OCI-LY3 (cell line): ENCODE results near the gene CCDC102B.

ENCODE experiments used
- H2AFZ ChIP-seq: fragments of 200-600, 300-600 bp; shearing (Covaris generic); 2 replicates; pipeline ENCODE4 v1.6.0; 2014; ENCODE audit warnings: antibody characterized with exemption, low read depth, low read length
- H3K27ac ChIP-seq: fragments of 200-600, 300-600 bp; sonication (generic); 2 replicates; pipeline ENCODE4 v1.5.1; 2014; ENCODE audit warnings: mild to moderate bottlenecking, low read length, moderate library complexity, mixed read lengths
- H3K27me3 ChIP-seq: fragments of 200-600, 300-600 bp; sonication (generic); 2 replicates; pipeline ENCODE4 v1.6.1; 2014; ENCODE audit warnings: low read depth, low read length, mixed read lengths
- H3K36me3 ChIP-seq: fragments of 200-600, 300-600 bp; sonication (generic); replicated peaks from 2 replicates; pipeline ENCODE3; 2014; ENCODE audit warnings: low read depth, low read length, mixed read lengths
- H3K4me1 ChIP-seq: fragments of 300-600, 200-600 bp; sonication (generic); 2 replicates; pipeline ENCODE4 v1.6.1; 2014; ENCODE audit warnings: low read length, mixed read lengths
- H3K4me2 ChIP-seq: fragments of 200-600, 300-600 bp; sonication (generic); 2 replicates; pipeline ENCODE4 v1.6.1; 2014; ENCODE audit warnings: low read length, mixed read lengths
- H3K4me3 ChIP-seq: fragments of 300-600, 200-600 bp; sonication (generic); 2 replicates; pipeline ENCODE4 v1.5.1; 2014; ENCODE audit warnings: antibody characterized with exemption, mild to moderate bottlenecking, low read length, moderate library complexity
- H3K79me2 ChIP-seq: fragments of 300-600, 200-600 bp; shearing (Covaris generic); 2 replicates; pipeline ENCODE4 v1.6.1; 2014; ENCODE audit warnings: mild to moderate bottlenecking, low read length, mixed read lengths
- H3K9ac ChIP-seq: fragments of 300-600, 200-600 bp; shearing (Covaris generic); 2 replicates; pipeline ENCODE4 v1.6.0; 2014; ENCODE audit warnings: mild to moderate bottlenecking, low read length, moderate library complexity
- H3K9me3 ChIP-seq: fragments of 200-600, 300-600 bp; shearing (Covaris generic); 2 replicates; pipeline ENCODE4 v1.6.1; 2014; ENCODE audit warnings: low read length, mixed read lengths; ENCODE audit not compliant: insufficient read depth
- H4K20me1 ChIP-seq: fragments of 200-600, 300-600 bp; sonication (generic); 2 replicates; pipeline ENCODE4 v1.6.1; 2016; ENCODE audit warnings: low read length, mixed read lengths; ENCODE audit not compliant: insufficient read depth
- CTCF ChIP-seq: fragments of 200-600, 300-600 bp; sonication (generic); IDR thresholded peaks from 2 replicates; pipeline ENCODE4 v1.5.1; 2014; ENCODE audit warnings: antibody characterized with exemption, low read length, low read depth
- EZH2phosphoT487 ChIP-seq: fragments of 200-600 bp; shearing (Covaris generic); IDR thresholded peaks from 2 replicates; pipeline ENCODE4 v1.6.1; 2018; ENCODE audit warnings: antibody characterized with exemption, mixed run types, low read depth

The CCDC102B gene

GRCh38 chr18:68796936-68797690 lies 767 bp upstream of the CCDC102B start:
- no peak overlapping the region for H3K4me2 ChIP-seq

GRCh38 chr18:68800075-68800474 lies 2.2 kb downstream of the CCDC102B start:
- H3K36me3 ChIP-seq = no peaks in the 10 kb centered on the region
- H3K4me3 ChIP-seq = no peak overlapping the region
- no peaks in the 10 kb centered on the region for H3K27me3 ChIP-seq
- H3K9ac ChIP-seq = no peak overlapping the region
- H3K4me2 ChIP-seq = no peak overlapping the region
- no peaks in the 10 kb centered on the region for H3K4me1 ChIP-seq
- no peaks in the 10 kb centered on the region for H4K20me1 ChIP-seq
- H3K27ac ChIP-seq = no peak overlapping the region
- H3K9me3 ChIP-seq = no peaks in the 10 kb centered on the region
- no peak for TF ChIP-seq EZH2phosphoT487
- TF ChIP-seq CTCF = no peak
- no peak overlapping the region for H2AFZ ChIP-seq
- no peaks in the 10 kb centered on the region for H3K79me2 ChIP-seq

More at GRCh38 chr18:68796936-68797690, 767 bp upstream of the CCDC102B start:
- Histone ChIP-seq H3K4me1 (no peaks in the 10 kb centered on the region), H3K4me3 (no peak overlapping the region), H3K36me3 (no peaks in the 10 kb centered on the region), H3K27ac (no peak overlapping the region), H2AFZ (no peak overlapping the region), H3K27me3 (no peaks in the 10 kb centered on the region), H3K79me2 (no peaks in the 10 kb centered on the region), H4K20me1 (no peaks in the 10 kb centered on the region), H3K9ac (no peak overlapping the region), H3K9me3 (no peaks in the 10 kb centered on the region)
- no peak for TF ChIP-seq CTCF
- no peak for TF ChIP-seq EZH2phosphoT487

GRCh38 chr18:68803356-68803755 lies 5.5 kb downstream of the CCDC102B start:
- Histone ChIP-seq H3K9me3 (no peaks in the 10 kb centered on the region), H3K27ac (no peak overlapping the region), H3K4me3 (no peak overlapping the region), H3K27me3 (no peaks in the 10 kb centered on the region), H2AFZ (no peak overlapping the region), H3K4me1 (no peaks in the 10 kb centered on the region), H3K79me2 (no peaks in the 10 kb centered on the region), H3K4me2 (no peak overlapping the region), H3K9ac (no peak overlapping the region), H4K20me1 (no peaks in the 10 kb centered on the region), H3K36me3 (no peaks in the 10 kb centered on the region)
- TF ChIP-seq CTCF = no peak
- no peak for TF ChIP-seq EZH2phosphoT487

- Histone ChIP-seq H3K27ac (no peak overlapping the region), H3K9me3 (no peaks in the 10 kb centered on the region), H3K79me2 (no peaks in the 10 kb centered on the region), H3K4me3 (no peak overlapping the region), H4K20me1 (no peaks in the 10 kb centered on the region), H3K4me2 (no peak overlapping the region), H3K27me3 (no peaks in the 10 kb centered on the region), H3K9ac (no peak overlapping the region), H3K4me1 (no peaks in the 10 kb centered on the region), H3K36me3 (no peaks in the 10 kb centered on the region), H2AFZ (no peak overlapping the region)
- no peak for TF ChIP-seq CTCF
These were observed 19.7 kb downstream of the CCDC102B start for GRCh38 chr18:68817584-68817983.
